ENCODE data around the gene FLNC.
A peak's percentile ranks its signal among the peaks of the same experiment; 100 is the strongest.

FLNC gene

GRCh38 chr7:128893251-128894100, 63.3 kb downstream of the FLNC start:
- DNase-seq = no peak

- no peak for DNase-seq
Measured at GRCh38 chr7:128894101-128894440, 63.9 kb downstream of the FLNC start.

- no peak for DNase-seq
Measured at GRCh38 chr7:128895320-128895719, 65.1 kb downstream of the FLNC start.

DNA sequence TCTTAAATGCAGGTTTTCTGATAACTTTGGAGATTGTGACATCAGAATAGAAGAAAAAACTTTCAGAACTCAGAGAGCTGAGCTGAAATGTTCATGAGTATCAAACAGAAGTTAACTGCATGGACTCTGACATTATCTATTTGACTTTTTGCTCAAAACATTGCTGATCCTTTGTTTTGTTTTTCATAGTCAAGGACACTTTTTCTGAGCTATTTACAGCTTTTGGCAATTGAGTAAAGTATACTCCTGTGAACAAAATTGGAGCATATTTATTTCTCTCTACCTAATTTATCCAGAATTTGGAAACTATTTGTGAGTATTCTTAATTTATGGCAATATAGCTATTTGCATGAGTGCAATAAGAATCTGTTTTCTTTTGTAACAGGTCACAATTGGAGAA, 69.2 kb downstream of the FLNC start:
- no peak for DNase-seq

DNA sequence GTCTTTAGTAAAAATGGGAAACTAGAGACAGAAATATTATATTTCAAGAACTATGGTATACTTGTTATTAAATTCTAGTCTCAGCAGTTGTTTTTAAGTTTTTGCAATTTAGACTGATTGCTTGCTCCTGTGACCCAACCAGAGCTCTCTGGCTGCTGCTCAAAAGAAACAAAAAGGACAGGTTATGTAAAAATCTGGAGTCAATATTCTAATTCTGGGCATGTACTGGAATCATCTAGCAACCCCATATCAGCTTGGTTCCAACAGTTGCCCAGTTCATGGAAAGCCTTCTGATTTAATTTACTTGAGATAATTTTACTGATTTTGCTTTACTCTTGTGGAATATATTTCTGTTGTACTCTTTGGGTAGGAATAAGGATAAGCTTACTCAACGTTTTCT, 70.0 kb downstream of the FLNC start:
- no peak for DNase-seq

DNA sequence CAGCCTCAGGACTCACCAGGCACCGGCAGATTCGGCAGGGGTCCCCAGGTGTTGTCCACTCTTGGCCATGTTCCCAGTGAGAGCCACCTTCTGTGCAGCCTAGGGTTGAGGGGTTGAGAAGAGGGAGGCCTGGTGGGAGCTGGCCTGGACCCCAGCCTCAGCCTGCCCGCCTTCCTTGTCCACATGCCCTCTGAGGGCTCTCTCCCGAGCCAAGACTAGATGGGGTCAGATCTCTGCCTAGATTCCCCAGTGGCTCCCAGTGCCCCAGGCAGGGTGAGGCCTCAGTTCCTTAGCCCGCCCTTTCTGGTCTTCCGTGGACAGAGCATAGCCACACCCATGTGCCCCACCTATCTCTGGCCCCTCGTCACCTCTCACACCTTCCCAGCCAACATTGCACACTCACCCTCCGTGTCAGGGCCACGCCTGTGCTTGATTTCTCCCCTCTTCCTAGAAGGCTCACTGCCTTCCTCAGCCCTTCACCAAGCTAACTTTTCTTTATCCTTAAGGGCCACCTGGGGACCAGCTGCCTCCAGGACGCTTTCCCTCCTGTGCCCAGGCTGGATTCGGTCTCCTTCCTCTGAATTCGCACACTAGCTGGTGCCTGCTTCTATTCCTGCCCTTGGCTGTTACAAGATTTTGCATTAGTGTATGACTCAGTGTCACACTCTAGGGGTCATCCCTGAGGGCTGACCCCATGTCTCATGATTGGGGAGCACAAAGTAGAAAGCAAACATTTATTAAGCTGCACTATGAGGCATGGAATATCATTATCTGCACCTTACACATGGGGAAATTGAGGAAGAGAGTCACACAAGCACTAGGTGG, 72.8 kb downstream of the FLNC start:
- no peak for DNase-seq

DNA sequence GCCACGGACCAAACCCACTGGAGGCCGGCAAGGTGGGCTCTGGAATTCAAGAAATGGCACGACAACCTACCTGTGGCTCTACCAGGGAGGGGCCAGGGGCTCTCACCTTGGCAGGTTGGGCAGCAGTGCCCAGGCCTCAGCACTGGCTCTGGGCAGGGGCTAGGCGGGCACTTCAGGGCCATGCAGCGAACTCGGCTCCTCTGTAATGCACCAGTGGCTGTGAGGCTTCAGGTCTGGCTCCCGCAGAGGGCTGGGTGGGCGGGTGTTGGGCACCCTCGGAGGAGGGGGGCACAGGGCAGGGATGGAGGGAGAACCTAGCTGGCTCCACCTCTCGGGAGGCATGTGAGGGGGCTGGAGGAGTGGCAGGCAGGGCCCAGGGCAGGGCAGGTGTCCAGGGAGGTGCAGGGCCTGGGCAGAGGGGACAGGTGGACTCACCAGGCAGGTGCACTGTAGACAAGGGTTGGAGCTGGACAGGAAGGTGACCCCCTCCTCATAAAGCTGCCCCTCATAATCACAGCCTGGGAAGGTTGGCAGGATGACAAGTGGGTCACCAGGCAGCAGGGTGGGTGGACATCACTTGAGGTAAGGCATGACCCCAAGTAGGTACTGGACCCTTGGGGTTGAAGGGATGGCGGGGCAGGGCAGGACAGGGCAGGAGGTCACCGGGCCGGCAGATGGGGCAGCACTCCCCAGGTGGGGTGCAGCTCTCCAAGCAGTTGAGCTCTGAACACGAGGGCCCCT, 73.6 kb downstream of the FLNC start:
- DNase-seq = no peak

- peak; percentile 83 for DNase-seq
Measured at GRCh38 chr7:128904381-128905197, 74.4 kb downstream of the FLNC start.

- DNase-seq = no peak
Measured at GRCh38 chr7:128906001-128906765, 76.0 kb downstream of the FLNC start.

GRCh38 chr7:128906766-128907559, 76.8 kb downstream of the FLNC start:
- DNase-seq = peak; percentile 37
